ENCODE measurements around the gene ASB1.

ASB1 gene

GRCh38 chr2:238473523-238473922 is 46.8 kb downstream of the ASB1 start:
- no peak for DNase-seq

- no peak for DNase-seq
These were observed 48.3 kb downstream of the ASB1 start for GRCh38 chr2:238475034-238475433.

GRCh38 chr2:238475566-238475965 is 48.8 kb downstream of the ASB1 start:
- no peak for DNase-seq

GRCh38 chr2:238476258-238476657 is 49.5 kb downstream of the ASB1 start:
- no peak for DNase-seq

GRCh38 chr2:238478216-238478615 is 51.5 kb downstream of the ASB1 start:
- DNase-seq, result no peak

- no peak for DNase-seq
These were observed 53.1 kb downstream of the ASB1 start for GRCh38 chr2:238479847-238480246.

GRCh38 chr2:238483021-238483420 is 56.3 kb downstream of the ASB1 start:
- DNase-seq, result no peak

GRCh38 chr2:238483656-238484055 is 56.9 kb downstream of the ASB1 start:
- DNase-seq, result no peak

- DNase-seq, result no peak
These were observed 58.1 kb downstream of the ASB1 start for GRCh38 chr2:238484522-238485452.

GRCh38 chr2:238486123-238486848 is 59.6 kb downstream of the ASB1 start:
- DNase-seq, result no peak

- DNase-seq, result no peak
These were observed 60.4 kb downstream of the ASB1 start for GRCh38 chr2:238487134-238487533.

- no peak for DNase-seq
These were observed 61.1 kb downstream of the ASB1 start for GRCh38 chr2:238487652-238488346.

- no peak for DNase-seq
These were observed 61.7 kb downstream of the ASB1 start for GRCh38 chr2:238488347-238488826.

- DNase-seq, result no peak
These were observed 62.7 kb downstream of the ASB1 start for GRCh38 chr2:238489431-238489830.

GRCh38 chr2:238489896-238490295 is 63.2 kb downstream of the ASB1 start:
- no peak for DNase-seq

GRCh38 chr2:238492840-238493239 is 66.1 kb downstream of the ASB1 start:
- DNase-seq, result no peak

- DNase-seq, result no peak
These were observed 66.7 kb downstream of the ASB1 start for GRCh38 chr2:238493411-238493810.

- no peak for DNase-seq
These were observed 67.3 kb downstream of the ASB1 start for GRCh38 chr2:238493880-238494572.

- no peak for DNase-seq
These were observed 67.8 kb downstream of the ASB1 start for GRCh38 chr2:238494573-238494961.

GRCh38 chr2:238495422-238495821 is 68.7 kb downstream of the ASB1 start:
- no peak for DNase-seq

GRCh38 chr2:238496756-238497609 is 70.3 kb downstream of the ASB1 start:
- no peak for DNase-seq

GRCh38 chr2:238497610-238498005 is 70.9 kb downstream of the ASB1 start:
- no peak for DNase-seq

Measured in 8988T (cell line).